CD4-positive, alpha-beta T cell (primary cell): Measurements from ENCODE around the gene SLC39A5. TPM values are rescaled to one million over a fixed set of nuclear protein-coding genes. Genes with fewer than 3 reads are reported as not detected.
"Not testable (repeated sequence)": the region's sequence is repeated elsewhere in the genome, so short reads cannot be mapped to it uniquely, and the experiment has no call there.

Source experiments
- ATAC-seq: fragments of 200-7000 bp; cut with Tn5 transposase; one replicate; pipeline ENCODE4 v1.10.0; 2022; ENCODE audit warnings: mild to moderate bottlenecking; ENCODE audit not compliant: poor library complexity
- CTCF ChIA-PET: fragments of 350-600 bp; sonication (Branson Sonifier 250); formaldehyde crosslinking; loops from one replicate; lab custom pipeline; 2021; ENCODE audit warnings: antibody characterized with exemption, inconsistent platforms; lab: Charles Lee
- POLR2A ChIA-PET: fragments of 350-600 bp; sonication (Branson Sonifier 250); formaldehyde crosslinking; loops from one replicate; lab custom pipeline; 2021; ENCODE audit warnings: antibody characterized with exemption, inconsistent platforms; lab: Charles Lee
- DNase-seq, 14 experiments: peaks; one replicate each; pipeline ENCODE4 v3.0.0-alpha.2; 2013 to 2020; ENCODE audit warnings: mixed read lengths in 2 of 14
- H3K27ac ChIP-seq, 2 donors: one replicate each; pipeline versions ENCODE4 v1.5.1 to v1.7.0; 2013; ENCODE audit warnings: low read length in 2 of 2, low read depth in 1 of 2, mild to moderate bottlenecking in 1 of 2
- H3K27me3 ChIP-seq, 2 experiments: 1 replicate in 1 of 2; 2 replicates in 1 of 2; pipeline versions ENCODE4 v1.6.1 to v1.7.0; 2013; ENCODE audit warnings: low read length in 2 of 2, control low read depth in 1 of 2, mild to moderate bottlenecking in 1 of 2, moderate library complexity in 1 of 2; ENCODE audit not compliant: insufficient read depth in 2 of 2, control insufficient read depth in 1 of 2
- H3K36me3 ChIP-seq: one replicate; pipeline ENCODE4 v1.6.1; 2013; ENCODE audit warnings: low read length, control low read depth; ENCODE audit not compliant: insufficient read depth
- H3K4me1 ChIP-seq: one replicate; pipeline ENCODE4 v1.6.1; 2013; ENCODE audit warnings: low read length, control low read depth; ENCODE audit not compliant: insufficient read depth
- H3K4me3 ChIP-seq: one replicate; pipeline ENCODE4 v1.5.1; 2013; ENCODE audit warnings: mild to moderate bottlenecking, low read length, moderate library complexity
- H3K9me3 ChIP-seq, 2 experiments: 1 replicate in 1 of 2; 2 replicates in 1 of 2; pipeline versions ENCODE4 v1.6.1 to v1.7.0; 2013; ENCODE audit warnings: low read length in 2 of 2, mild to moderate bottlenecking in 2 of 2, control low read depth in 1 of 2, moderate library complexity in 1 of 2; ENCODE audit not compliant: control insufficient read depth in 1 of 2, insufficient read depth in 1 of 2
- H3K27ac Mint-ChIP-seq: one replicate; pipeline ENCODE4 v1.8.0; 2020; ENCODE audit warnings: mixed read lengths
- H3K27me3 Mint-ChIP-seq: one replicate; pipeline ENCODE4 v1.8.0; 2021; ENCODE audit warnings: mixed read lengths
- H3K36me3 Mint-ChIP-seq: one replicate; pipeline ENCODE4 v1.8.0; 2021; ENCODE audit warnings: low read depth, mixed read lengths
- H3K4me1 Mint-ChIP-seq: one replicate; pipeline ENCODE4 v1.8.0; 2021; ENCODE audit warnings: low read depth, mixed read lengths
- H3K4me3 Mint-ChIP-seq: one replicate; pipeline ENCODE4 v1.8.0; 2020; ENCODE audit warnings: mild to moderate bottlenecking, mixed read lengths
- H3K9me3 Mint-ChIP-seq: one replicate; pipeline ENCODE4 v1.8.0; 2020; ENCODE audit warnings: mixed read lengths
- intact Hi-C, 2 experiments: fragments of 100-400 bp; cut with DNase I in 1 of 2; cut with micrococcal nuclease in 1 of 2; formaldehyde crosslinking; loops; one replicate each; pipeline versions ENCODE4 v1.15.1 to v1.9.0; 2023 to 2025; cut with DNase I, micrococcal nuclease
- total RNA-seq, 174 experiments: library from RNA in 2 of 174; stranded (reverse) in 2 of 174; gene quantifications; one replicate each; pipeline ENCODE4 v1.2.3 and lab custom pipeline; 2021 to 2026
- TF ChIP-seq, protein P1 (sequence below): fragments of 200-600 bp; IDR thresholded peaks from one replicate; pipeline ENCODE4 v1.8.0; 2022; ENCODE audit warnings: antibody characterized with exemption, mild to moderate bottlenecking

Gene SLC39A5
- total RNA-seq, 2 experiments from 2014 or later, result 0.33 TPM; not detected in 1

DNA sequence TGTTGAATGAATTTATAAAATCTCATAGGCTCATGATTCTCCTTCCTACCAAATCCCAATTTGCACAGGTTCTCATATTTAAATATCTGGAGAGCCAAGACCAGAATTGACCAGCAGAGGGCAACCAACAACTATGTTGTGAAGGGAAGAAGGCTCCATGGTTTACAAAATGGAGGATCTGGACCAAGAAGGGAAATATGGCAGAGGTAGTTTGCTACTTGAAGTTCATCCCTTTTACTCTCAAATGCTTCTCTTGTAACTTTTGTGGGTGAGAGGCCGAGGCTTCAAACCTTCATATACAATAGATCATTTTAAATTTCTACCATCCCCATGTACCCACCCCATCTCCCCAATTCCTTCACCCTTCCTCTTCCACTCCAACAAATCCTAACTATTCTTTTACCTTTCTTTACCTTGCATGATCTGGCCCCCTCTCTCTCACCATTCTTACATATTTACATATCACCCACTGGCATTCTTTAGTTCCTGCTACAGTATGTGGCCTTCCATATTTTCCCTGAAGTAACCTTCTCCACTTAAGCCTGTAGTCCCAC, 36.7 kb upstream of the SLC39A5 start:
- ATAC-seq (no peak), DNase-seq (peak; percentile 47 to 88 (median 64))
- CTCF ChIA-PET, result interaction anchor here (0.7 to 2.7 kb wide), 2 partner anchors 30 to 269 kb away, joined by 3 to 8 read pairs; partner anchors contain the start of gene RNF41
- Histone ChIP-seq H3K27ac (no peak overlapping the region), H3K36me3 (no peaks in the 10 kb centered on the region), H3K27me3 (no peaks in the 10 kb centered on the region), H3K9me3 (no peaks in the 10 kb centered on the region), H3K4me1 (peaks cover 22% of the 10 kb centered on the region), H3K4me3 (no peak overlapping the region)
- Mint-ChIP-seq H3K27me3 (peaks cover 5% of the 10 kb centered on the region), H3K4me3 (peak overlapping the region; percentile 74), H3K36me3 (peaks cover 23% of the 10 kb centered on the region), H3K4me1 (peaks cover 34% of the 10 kb centered on the region), H3K9me3 (no peaks in the 10 kb centered on the region), H3K27ac (peak overlapping the region; percentile 76)
- POLR2A ChIA-PET, result interaction anchor here (1.6 kb wide), 1 partner anchor 29 kb away, joined by 4 read pairs; the partner anchor contains the start of gene RNF41
- TF ChIP-seq, protein P1, sequence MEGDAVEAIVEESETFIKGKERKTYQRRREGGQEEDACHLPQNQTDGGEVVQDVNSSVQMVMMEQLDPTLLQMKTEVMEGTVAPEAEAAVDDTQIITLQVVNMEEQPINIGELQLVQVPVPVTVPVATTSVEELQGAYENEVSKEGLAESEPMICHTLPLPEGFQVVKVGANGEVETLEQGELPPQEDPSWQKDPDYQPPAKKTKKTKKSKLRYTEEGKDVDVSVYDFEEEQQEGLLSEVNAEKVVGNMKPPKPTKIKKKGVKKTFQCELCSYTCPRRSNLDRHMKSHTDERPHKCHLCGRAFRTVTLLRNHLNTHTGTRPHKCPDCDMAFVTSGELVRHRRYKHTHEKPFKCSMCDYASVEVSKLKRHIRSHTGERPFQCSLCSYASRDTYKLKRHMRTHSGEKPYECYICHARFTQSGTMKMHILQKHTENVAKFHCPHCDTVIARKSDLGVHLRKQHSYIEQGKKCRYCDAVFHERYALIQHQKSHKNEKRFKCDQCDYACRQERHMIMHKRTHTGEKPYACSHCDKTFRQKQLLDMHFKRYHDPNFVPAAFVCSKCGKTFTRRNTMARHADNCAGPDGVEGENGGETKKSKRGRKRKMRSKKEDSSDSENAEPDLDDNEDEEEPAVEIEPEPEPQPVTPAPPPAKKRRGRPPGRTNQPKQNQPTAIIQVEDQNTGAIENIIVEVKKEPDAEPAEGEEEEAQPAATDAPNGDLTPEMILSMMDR, result peak; percentile 74
- intact Hi-C loops, result loop anchor here (1.0 to 2.0 kb wide), 6 partner anchors 31 to 310 kb away; partner anchors contain the start of genes ANKRD52 (in 1 of the 2) and NABP2 (in 1 of the 2)

DNA sequence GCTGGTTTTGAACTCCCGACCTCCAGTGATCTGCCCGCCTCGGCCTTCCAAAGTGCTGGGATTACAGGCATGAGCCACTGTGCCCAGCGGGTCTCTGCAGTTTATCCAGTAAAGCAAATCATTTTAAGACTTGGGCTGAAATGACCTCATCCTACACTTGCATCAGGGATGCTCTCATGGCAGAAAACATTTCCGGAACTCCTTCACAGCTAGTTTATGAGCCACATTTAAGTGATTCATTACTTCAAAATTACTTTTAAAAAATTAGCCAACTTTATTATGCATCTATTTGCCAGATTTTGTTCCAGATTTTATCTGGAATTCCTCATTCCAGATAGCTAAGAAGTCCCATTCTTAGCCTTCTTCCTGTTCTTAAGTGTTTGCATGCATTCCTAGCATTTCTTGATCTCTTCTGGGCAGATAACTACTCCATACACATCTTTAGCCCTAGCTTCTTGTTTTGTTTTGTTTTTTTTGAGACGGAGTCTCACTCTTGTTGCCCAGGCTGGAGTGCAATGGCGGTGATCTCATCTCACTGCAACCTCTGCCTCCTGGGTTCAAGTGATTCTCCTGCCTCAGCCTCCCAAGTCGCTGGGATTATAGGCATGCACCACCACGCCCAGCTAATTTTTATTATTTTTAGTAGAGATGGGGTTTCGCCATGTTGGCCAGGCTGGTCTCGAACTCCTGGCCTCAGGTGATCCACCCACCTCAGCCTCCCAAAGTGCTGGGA, 32.9 kb upstream of the SLC39A5 start:
- H3K36me3 Mint-ChIP-seq, H3K27ac Mint-ChIP-seq, H3K27ac ChIP-seq, H3K4me3 Mint-ChIP-seq, H3K9me3 Mint-ChIP-seq, intact Hi-C loops, H3K36me3 ChIP-seq, H3K27me3 Mint-ChIP-seq, H3K9me3 ChIP-seq, DNase-seq, ATAC-seq, H3K4me3 ChIP-seq, H3K27me3 ChIP-seq, H3K4me1 ChIP-seq: not testable (repeated sequence)
- CTCF ChIA-PET, result interaction anchor here (2.7 kb wide), 1 partner anchor 9 kb away, joined by 6 read pairs; no protein-coding TSS in a partner anchor
- POLR2A ChIA-PET, result interaction anchor here (0.6 to 1.2 kb wide), 3 partner anchors 9 to 25 kb away, joined by 3 to 5 read pairs (median 3); partner anchors contain the start of gene RNF41
- peaks cover 15% of the 10 kb centered on the region for H3K4me1 Mint-ChIP-seq

DNA sequence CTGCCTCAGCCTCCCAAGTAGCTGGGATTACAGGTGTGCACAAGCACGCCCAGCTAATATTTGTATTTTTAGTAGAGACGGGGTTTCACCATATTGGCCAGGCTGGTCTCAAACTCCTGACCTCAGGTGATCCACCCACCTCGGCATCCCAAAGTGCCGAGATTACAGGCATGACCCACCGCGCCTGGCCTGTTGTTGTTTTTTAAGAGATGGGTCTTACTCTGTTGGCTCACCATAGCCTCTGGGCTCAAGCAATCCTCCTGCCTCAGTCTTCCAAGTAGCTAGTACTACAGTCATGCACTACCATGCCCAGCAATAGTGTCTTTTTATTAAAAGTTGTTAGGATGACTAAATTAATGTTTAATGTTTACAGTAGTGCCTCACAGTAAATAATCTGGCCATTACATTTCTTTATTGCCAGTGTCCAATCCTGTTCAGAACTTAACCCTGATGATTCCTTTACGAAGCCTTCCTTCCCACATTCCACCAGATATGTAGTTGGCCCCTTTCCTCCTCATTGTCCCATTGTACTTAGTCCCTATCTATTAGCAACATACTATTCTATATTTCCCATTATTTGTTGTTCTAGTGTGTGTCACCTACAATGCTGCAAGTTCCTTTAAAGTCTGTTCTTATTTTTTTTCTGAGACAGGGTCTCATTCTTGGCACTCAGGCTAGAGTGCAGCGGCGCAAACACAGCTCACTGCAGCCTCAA, 31.8 kb upstream of the SLC39A5 start:
- no peaks in the 10 kb centered on the region for H3K36me3 ChIP-seq
- Mint-ChIP-seq H3K4me3 (no peak overlapping the region), H3K36me3 (no peaks in the 10 kb centered on the region), H3K4me1 (peaks cover 14% of the 10 kb centered on the region), H3K9me3 (no peaks in the 10 kb centered on the region), H3K27me3 (no peaks in the 10 kb centered on the region), H3K27ac (no peak overlapping the region)
- TF ChIP-seq, protein P1, result no peak
- H3K4me1 ChIP-seq, result no peaks in the 10 kb centered on the region
- ATAC-seq (no peak), DNase-seq (no peak)
- no peaks in the 10 kb centered on the region for H3K27me3 ChIP-seq
- H3K4me3 ChIP-seq, result no peak overlapping the region
- intact Hi-C loops, result no loop called here
- H3K27ac ChIP-seq, result no peak overlapping the region
- POLR2A ChIA-PET, result interaction anchor here (1.6 kb wide), 1 partner anchor 24 kb away, joined by 5 read pairs; the partner anchor contains the start of gene RNF41
- CTCF ChIA-PET, result interaction anchor here (2.7 kb wide), 1 partner anchor 8 kb away, joined by 6 read pairs; no protein-coding TSS in a partner anchor
- H3K9me3 ChIP-seq, result no peaks in the 10 kb centered on the region
